ENCODE data around the gene A1CF.

- peak; percentile 44 for TF ChIP-seq CTCF (IDR thresholded peaks at IDR 0.05; ENCODE audit: low read depth, low read length)
- no peak for TF ChIP-seq EZH2phosphoT487 (IDR thresholded peaks at IDR 0.05; ENCODE audit: low read depth)
These were observed 96.2 kb downstream of the A1CF start for GRCh38 chr10:50788951-50789945.
